SJCRH30 (cell line): ENCODE measurements around the gene HOXA6. TPM values are rescaled to one million over a fixed set of nuclear protein-coding genes. Genes with fewer than 3 reads are reported as not detected.

Experiments used
- DNase-seq, 2 experiments: peaks; one replicate each; pipeline ENCODE4 v3.0.0-alpha.2; 2015 to 2020
- H3K27ac ChIP-seq: fragments of 250-450 bp; sonication (Bioruptor Pico); 2 replicates; pipeline ENCODE4 v1.5.1; 2020; ENCODE audit warnings: mild to moderate bottlenecking, moderate library complexity
- H3K27me3 ChIP-seq: fragments of 250-450 bp; sonication (Bioruptor Pico); 2 replicates; pipeline ENCODE4 v1.5.1; 2020; ENCODE audit warnings: mild to moderate bottlenecking, moderate library complexity
- H3K36me3 ChIP-seq: fragments of 250-450 bp; sonication (Bioruptor Pico); 2 replicates; pipeline ENCODE4 v1.5.1; 2020; ENCODE audit warnings: mild to moderate bottlenecking, moderate library complexity
- H3K4me1 ChIP-seq: fragments of 250-450 bp; sonication (Bioruptor Pico); 2 replicates; pipeline ENCODE4 v1.5.1; 2020; ENCODE audit warnings: mild to moderate bottlenecking, moderate library complexity
- H3K4me3 ChIP-seq: fragments of 250-450 bp; sonication (Bioruptor Pico); 2 replicates; pipeline ENCODE4 v1.5.1; 2020; ENCODE audit warnings: mild to moderate bottlenecking, moderate library complexity
- H3K9me3 ChIP-seq: fragments of 250-450 bp; sonication (Bioruptor Pico); replicated peaks from 2 replicates; pipeline ENCODE4 v1.5.1; 2020; ENCODE audit warnings: mild to moderate bottlenecking, moderate library complexity
- total RNA-seq: library from RNA; depleted of rRNA; stranded (reverse); fragments of >200 nt; shearing (Covaris generic); gene quantifications from 2 replicates; pipeline ENCODE4 v1.2.3, GENCODE V29; 2014

HOXA6 gene
- total RNA-seq, 1 experiment from 2014 or later, result 3.8 TPM

DNA sequence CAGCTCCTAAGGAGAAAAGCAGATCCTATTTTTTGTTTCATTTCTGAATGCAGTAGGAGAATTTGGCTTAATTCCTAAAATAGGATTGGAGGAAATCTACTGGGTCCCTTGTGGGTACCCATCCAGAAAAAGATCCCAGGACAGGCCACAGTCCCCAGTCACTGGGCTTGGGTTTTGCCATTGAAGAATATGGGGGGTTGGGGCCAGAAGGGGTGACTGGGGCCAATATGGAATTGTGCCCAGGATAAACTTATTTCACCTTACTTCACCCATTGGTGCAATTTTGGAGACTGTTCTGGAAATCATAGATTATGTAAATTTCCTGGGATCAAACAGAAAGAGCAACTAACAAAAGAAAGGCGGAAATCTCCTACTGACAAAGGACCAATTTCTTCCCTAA is 9.1 kb downstream of the HOXA6 start:
- Histone ChIP-seq H3K9me3 (no peaks in the 10 kb centered on the region), H3K4me1 (peaks cover 17% of the 10 kb centered on the region), H3K27me3 (no peaks in the 10 kb centered on the region), H3K36me3 (no peaks in the 10 kb centered on the region), H3K27ac (no peak overlapping the region), H3K4me3 (no peak overlapping the region)
- no peak for DNase-seq

DNA sequence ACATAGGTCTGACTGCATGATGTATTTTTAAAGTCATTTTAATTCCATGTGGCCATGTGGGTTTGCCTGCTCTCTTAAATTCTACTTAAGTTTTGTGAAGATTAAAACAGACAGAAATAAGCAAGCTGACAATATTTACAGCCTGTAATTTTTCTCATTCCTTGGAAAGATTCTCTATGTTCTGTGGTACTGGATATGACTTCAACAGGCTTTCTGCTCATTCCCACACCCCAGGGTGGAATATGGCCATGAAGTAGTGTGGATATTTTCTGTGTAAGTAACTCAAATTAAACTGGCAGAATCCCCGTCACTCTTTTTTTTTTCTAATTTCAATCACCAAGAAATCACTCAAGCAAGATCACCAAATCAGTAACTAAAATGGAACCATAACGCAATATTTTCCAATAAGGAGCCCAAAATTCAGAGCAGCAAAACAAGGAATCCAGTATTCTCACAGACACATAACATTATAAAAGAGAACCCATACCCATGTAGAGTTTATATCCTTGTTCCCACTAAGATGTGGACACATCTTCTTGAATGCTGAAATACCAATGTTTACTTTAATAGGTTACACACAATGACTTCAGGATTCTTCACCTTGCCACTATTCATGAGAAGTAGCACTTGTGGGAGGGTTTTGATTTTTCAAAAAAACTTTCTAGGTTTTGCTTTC is 9.8 kb downstream of the HOXA6 start:
- no peaks in the 10 kb centered on the region for H3K27me3 ChIP-seq
- H3K4me1 ChIP-seq, result peaks cover 19% of the 10 kb centered on the region

GRCh38 chr7:27134392-27134791 is 13.2 kb downstream of the HOXA6 start:
- peaks cover 19% of the 10 kb centered on the region for H3K4me1 ChIP-seq
- no peaks in the 10 kb centered on the region for H3K36me3 ChIP-seq
- H3K27me3 ChIP-seq, result no peaks in the 10 kb centered on the region
- DNase-seq, result peak in 1 of 2 experiments; percentile 53
- no peak overlapping the region for H3K4me3 ChIP-seq
- no peak overlapping the region for H3K27ac ChIP-seq
- H3K9me3 ChIP-seq, result no peaks in the 10 kb centered on the region

More for the DNA sequence above, 9.8 kb downstream of the HOXA6 start:
- Histone ChIP-seq H3K9me3 (no peaks in the 10 kb centered on the region), H3K4me3 (peak overlapping the region; percentile 52), H3K27ac (peak overlapping the region; percentile 81), H3K36me3 (no peaks in the 10 kb centered on the region)
- no peak for DNase-seq

DNA sequence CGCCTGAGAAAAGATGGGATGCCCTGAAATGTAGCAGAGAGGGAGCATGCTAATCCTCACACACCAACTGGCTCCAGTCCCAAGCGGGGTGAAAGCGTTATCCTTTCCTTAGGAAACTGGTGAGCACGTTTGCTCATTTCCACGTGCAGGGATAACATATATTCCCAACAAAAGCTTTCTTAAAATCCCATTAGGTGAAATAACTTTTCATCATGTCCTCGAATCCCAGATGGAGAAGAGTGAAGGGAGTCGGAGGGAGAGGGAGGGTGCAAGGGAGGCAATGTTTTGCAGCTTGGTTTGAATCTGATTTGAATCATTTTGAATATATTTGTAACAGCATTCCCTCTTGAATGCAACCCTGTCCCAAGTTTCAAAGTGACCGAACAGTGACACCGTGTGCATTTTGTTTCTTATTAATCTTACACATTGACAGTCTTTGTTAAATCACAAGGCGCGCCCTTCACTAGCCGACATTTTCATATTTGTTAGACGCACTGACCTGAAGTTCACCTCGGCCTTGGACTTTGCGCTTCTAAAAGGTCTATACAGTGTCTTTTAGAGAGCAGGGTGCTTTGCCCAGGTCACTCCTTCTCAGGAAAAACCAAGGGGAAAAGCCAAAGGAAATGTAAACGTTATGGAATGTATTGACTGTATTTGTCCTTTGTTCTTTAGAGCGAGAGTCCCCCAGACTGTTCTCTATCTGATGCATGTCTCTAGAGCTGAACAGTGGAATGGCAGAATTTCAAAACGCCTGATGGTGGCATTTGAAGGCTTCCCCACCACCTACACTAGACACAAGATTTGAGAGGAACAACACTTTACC is 14.0 kb downstream of the HOXA6 start:
- peaks cover 22% of the 10 kb centered on the region for H3K4me1 ChIP-seq
- no peaks in the 10 kb centered on the region for H3K27me3 ChIP-seq
- H3K27ac ChIP-seq, result no peak overlapping the region
- H3K4me3 ChIP-seq, result peak overlapping the region; percentile 13; the same call in 1 of the 2 replicates
- no peaks in the 10 kb centered on the region for H3K9me3 ChIP-seq
- peak in 1 of 2 experiments; percentile 50 for DNase-seq
- no peaks in the 10 kb centered on the region for H3K36me3 ChIP-seq

GRCh38 chr7:27132978-27133377 is 14.6 kb downstream of the HOXA6 start:
- peaks cover 28% of the 10 kb centered on the region for H3K4me1 ChIP-seq
- H3K9me3 ChIP-seq, result no peaks in the 10 kb centered on the region
- no peak overlapping the region for H3K4me3 ChIP-seq
- no peaks in the 10 kb centered on the region for H3K36me3 ChIP-seq
- DNase-seq, result no peak
- no peaks in the 10 kb centered on the region for H3K27me3 ChIP-seq
- H3K27ac ChIP-seq, result no peak overlapping the region

DNA sequence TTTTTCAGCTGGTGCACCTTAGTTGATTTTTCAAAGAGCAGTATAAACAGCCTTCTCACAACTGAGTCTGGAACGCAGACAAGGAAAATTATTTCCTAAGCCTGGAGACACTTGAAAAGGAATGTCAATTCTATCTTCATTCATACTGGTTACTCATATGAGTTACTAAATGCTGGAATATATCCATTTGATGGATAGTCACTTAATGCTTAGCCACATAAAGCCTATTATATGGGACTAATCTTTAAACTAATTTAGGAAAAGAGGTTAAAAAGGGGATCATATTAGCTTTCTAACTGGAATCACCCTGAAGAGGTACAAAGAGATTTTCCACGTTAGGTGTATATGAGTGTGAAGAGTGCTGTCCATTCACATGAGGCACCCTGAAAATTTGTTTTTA is 15.4 kb downstream of the HOXA6 start:
- Histone ChIP-seq H3K27ac (no peak overlapping the region), H3K4me3 (no peak overlapping the region), H3K36me3 (no peaks in the 10 kb centered on the region), H3K9me3 (no peaks in the 10 kb centered on the region), H3K4me1 (peaks cover 30% of the 10 kb centered on the region), H3K27me3 (no peaks in the 10 kb centered on the region)
- no peak for DNase-seq

DNA sequence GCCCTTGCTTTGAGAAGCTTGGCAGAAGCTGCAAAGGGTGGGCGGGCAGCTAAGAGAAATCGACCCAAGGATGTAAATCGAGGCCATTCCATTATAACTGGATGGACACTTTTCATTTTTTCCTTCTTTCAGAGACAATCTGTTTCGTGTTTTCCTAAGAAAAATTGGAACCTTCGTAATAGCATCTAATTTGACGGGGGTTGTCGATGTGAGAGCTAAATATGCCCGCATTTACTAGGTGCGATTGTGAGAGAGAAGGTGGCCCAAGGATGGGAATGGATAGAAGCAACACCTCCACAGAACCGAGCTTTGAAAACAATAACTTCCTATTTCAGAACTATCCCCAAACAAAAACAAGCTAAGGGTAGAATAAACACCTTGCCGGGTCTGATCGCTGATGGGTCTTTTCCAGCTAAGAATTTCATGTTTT is 16.2 kb downstream of the HOXA6 start:
- H3K27me3 ChIP-seq, result no peaks in the 10 kb centered on the region
- peak overlapping the region; percentile 73 for H3K27ac ChIP-seq

DNA sequence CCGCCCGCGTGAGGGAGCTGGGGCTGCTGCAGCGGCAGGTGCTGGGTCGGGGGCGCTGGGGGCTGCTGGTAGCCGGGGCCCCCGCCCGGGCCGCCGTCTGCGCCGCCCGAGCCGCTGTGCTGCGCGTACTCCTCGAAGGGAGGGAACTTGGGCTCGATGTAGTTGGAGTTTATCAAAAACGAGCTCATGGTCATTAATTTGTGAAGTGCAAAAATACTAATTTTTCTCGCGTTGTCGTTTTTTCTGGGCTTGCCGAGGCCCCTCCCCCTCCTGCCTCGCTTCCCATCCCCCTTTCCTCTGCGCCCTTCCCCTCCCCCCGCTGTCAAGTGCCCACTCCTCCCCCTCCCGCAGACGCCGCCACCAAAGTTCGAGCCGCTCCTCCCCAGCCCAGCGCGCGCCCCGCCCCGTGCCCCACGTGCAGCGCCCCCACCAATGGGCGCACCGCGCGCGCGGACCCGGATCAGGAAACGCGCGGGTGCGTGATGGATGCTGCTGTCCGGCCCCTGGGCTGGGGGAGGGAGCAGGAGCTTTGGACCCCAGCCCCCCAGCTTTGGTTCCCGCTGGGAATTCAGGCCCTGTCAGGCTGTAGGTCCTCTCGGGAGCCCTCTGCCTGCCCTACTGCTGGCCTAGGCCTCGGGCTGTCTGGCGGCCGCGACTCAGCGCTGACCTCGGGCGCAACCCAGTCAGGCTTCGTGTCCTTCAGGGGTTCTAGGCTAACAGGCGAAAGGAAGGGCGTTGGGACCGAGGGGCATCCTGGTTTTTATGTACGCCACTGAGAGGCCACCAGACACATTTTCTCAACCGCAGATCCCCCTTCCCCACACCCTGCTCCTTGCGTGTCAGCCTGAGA is 16.8 kb downstream of the HOXA6 start, which contains the start of gene HOXA4:
Gene HOXA4 (minus strand): TSS at position 218 of the 850 bp plus-strand sequence. CDS start 24 bp downstream, at position 194.
- peak; percentile 90 to 92 for DNase-seq
- H3K27ac ChIP-seq, result peak within 1 kb of the TSS; percentile 73

More for the DNA sequence above, 16.2 kb downstream of the HOXA6 start:
- Histone ChIP-seq H3K9me3 (no peaks in the 10 kb centered on the region), H3K36me3 (no peaks in the 10 kb centered on the region), H3K4me1 (peaks cover 30% of the 10 kb centered on the region), H3K4me3 (peak overlapping the region; percentile 71)
- no peak for DNase-seq

DNA sequence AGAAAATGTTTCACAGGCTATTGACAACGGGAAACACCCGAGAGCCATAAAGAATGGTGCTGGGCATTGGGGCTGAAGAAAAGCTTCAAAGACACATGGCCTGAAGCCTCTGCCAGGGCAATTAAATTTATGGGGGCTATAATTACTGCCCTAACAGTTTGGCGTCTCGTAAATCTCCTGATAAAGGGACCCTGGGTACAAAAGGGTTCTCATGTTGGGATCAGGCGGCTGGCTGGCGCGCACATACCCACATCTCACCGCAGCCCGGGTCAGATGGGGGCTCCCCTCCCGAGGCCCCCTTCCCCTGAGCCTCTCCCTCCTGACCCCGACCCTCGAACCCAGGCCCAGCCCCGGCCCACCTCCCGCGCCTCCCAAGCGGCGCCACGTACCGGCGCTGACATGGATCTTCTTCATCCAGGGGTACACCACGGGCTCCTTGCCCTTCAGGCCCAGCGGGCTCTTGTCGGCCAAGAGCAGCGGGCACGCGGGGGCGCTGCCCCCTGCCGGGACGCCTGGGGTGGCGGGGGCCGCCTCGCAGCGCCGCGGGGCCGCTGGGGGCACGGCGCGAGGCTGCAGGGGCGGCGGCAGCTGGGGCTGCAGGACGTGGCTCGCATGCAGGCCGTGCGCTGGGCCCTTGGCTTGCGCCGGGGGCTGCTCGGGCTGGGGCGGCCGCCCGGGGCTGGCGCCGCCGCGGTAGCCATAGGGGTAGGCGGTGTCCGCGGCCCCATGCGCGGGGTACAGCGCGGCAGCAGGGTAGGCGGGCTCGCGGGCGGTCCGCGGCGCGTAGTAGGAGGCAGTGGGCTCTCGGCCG is 17.6 kb downstream of the HOXA6 start:
- Histone ChIP-seq H3K4me1 (peaks cover 19% of the 10 kb centered on the region), H3K9me3 (no peaks in the 10 kb centered on the region), H3K27ac (peak overlapping the region; percentile 44; the same call in 1 of the 2 replicates), H3K27me3 (no peaks in the 10 kb centered on the region), H3K4me3 (peak overlapping the region; percentile 71), H3K36me3 (no peaks in the 10 kb centered on the region)
- DNase-seq, result peak; percentile 43 to 49

More for the DNA sequence above, 16.8 kb downstream of the HOXA6 start, which contains the start of gene HOXA4:
- Histone ChIP-seq H3K4me3 (peak within 1 kb of the TSS; percentile 71), H3K27me3 (no peaks in the 10 kb centered on the region), H3K9me3 (no peaks in the 10 kb centered on the region), H3K4me1 (peaks cover 25% of the 10 kb centered on the region), H3K36me3 (no peaks in the 10 kb centered on the region)

DNA sequence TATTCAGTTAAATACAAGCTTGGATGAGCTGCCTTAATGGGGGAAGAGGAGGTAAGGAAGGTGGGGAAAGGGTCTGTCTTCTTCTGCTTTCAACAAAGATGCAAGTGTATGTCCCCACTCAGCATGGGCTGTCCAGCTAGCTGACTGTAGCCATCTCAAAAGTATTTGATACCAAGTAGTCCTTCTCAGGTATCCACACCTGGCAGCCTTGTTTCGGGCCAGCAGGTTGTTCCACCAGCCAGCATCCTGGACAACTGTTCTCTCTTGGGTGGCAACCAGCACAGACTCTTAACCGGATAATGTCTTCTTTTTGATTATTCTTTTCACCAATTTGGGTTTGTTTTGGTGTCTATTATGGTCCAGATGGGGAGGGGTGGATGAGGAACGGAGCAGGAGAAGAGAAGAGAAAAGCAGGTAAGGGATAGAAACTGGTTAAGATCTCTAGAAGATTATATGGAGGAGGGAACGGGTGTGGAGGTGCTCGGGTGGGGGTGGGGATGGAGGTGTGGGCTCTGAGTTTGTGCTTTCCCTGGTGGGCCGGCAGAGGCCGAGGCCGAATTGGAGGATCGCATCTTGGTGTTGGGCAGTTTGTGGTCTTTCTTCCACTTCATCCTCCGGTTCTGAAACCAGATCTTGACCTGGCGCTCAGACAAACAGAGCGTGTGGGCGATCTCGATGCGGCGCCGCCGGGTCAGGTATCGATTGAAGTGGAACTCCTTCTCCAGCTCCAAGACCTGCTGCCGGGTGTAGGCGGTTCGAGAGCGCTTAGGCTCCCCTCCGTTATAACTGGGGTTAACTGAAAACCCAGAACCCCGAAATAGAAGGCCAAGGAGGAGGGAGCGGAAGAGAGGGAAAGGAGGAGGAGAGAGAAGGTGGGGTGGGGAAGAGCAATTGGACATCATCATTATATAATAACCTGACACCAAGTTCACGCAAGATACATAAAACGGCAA is 18.5 kb downstream of the HOXA6 start:
- no peak for DNase-seq
- Histone ChIP-seq H3K27ac (peak overlapping the region; percentile 44; the same call in 1 of the 2 replicates), H3K4me3 (peak overlapping the region; percentile 71), H3K9me3 (no peaks in the 10 kb centered on the region), H3K27me3 (no peaks in the 10 kb centered on the region), H3K36me3 (no peaks in the 10 kb centered on the region), H3K4me1 (peaks cover 19% of the 10 kb centered on the region)

GRCh38 chr7:27128034-27128433 is 19.5 kb downstream of the HOXA6 start:
- peak; percentile 64 to 87 for DNase-seq
- Histone ChIP-seq H3K4me3 (no peak overlapping the region), H3K9me3 (no peaks in the 10 kb centered on the region), H3K27ac (peak overlapping the region; percentile 15; the same call in 1 of the 2 replicates), H3K4me1 (peaks cover 17% of the 10 kb centered on the region), H3K27me3 (no peaks in the 10 kb centered on the region), H3K36me3 (no peaks in the 10 kb centered on the region)

DNA sequence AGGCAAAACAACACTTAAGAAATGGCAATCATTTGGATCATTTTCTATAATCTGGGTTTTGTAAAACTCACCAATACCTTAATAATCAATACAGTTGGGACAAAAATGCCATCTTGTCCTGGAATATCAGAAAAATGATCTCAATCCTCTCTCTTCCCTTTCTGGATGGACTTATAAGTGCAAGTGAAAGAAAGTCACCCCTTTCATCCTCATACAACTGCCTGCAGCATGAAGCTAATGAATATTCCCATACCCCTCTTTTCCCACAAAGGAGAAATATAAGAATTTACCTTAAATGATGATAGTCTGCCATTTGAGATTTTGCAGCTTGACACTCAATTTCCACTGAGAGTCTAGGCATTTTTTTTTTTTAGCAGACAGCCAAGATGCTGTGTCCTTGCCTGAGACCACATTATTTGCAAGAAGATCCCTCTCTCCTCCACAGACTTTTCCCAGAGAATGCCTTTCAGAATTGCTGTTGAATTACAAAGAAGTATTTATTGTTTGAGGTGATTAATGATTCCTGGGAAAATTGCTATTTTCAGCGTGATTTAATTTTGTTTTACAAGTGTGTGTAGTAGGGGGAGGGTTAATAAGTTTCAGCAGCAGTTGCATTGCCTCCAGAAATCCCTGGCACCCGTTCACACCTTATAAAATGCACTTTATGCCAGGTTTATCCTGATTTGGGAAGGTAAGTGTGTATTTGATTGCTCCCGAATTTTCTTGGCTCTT is 20.8 kb downstream of the HOXA6 start:
- Histone ChIP-seq H3K36me3 (no peaks in the 10 kb centered on the region), H3K27ac (no peak overlapping the region), H3K4me1 (peaks cover 16% of the 10 kb centered on the region), H3K4me3 (no peak overlapping the region), H3K27me3 (no peaks in the 10 kb centered on the region), H3K9me3 (no peaks in the 10 kb centered on the region)
- no peak for DNase-seq
